ENCODE data around the gene LEFTY1. TPM values are rescaled to one million over a fixed set of nuclear protein-coding genes. Genes with fewer than 3 reads are reported as not detected.

The LEFTY1 gene
- total RNA-seq: not detected in 2 replicates

GRCh38 chr1:225888898-225889601, at the start of gene LEFTY1:
LEFTY1 (minus strand) TSS chr1:225889146; CDS start chr1:225889066, 80 bp downstream.

GRCh38 chr1:225923692-225924555, 35.0 kb upstream of the LEFTY1 start, which contains the start of gene PYCR2:
PYCR2 (minus strand) TSS chr1:225924250; CDS start chr1:225924110, 140 bp downstream.

GRCh38 chr1:225881959-225882693, 6.8 kb downstream of the LEFTY1 start, which contains the start of gene TMEM63A:
TMEM63A (minus strand) TSS chr1:225882380; CDS start chr1:225877580, 4,800 bp downstream.

Other genes with a start within 250 kb of the LEFTY1 start
- gene ENAH, start 236.0 kb downstream of the LEFTY1 start, total RNA-seq: 34.5 and 48.3 TPM in 2 replicates
- 184 and 218 TPM in 2 replicates for gene SRP9, start 111.3 kb downstream of the LEFTY1 start, total RNA-seq
- gene EPHX1, start 79.0 kb downstream of the LEFTY1 start, total RNA-seq: 4.6 and 5.2 TPM in 2 replicates
- gene TMEM63A, start 6.8 kb downstream of the LEFTY1 start, total RNA-seq: 7.6 and 11.7 TPM in 2 replicates
- gene PYCR2, start 35.1 kb upstream of the LEFTY1 start, total RNA-seq: 78.9 and 89.9 TPM in 2 replicates
- 0.08 TPM in 1 of 2 replicates, not detected in the other for gene LEFTY2, start 52.1 kb upstream of the LEFTY1 start, total RNA-seq
- 12.2 and 13.0 TPM in 2 replicates for gene SDE2, start 110.2 kb upstream of the LEFTY1 start, total RNA-seq
- 319 and 359 TPM in 2 replicates for gene H3-3A, start 173.6 kb upstream of the LEFTY1 start, total RNA-seq

All from hair follicular keratinocyte (primary cell).